H9 (cell line): ENCODE results near the gene GRAPL. TPM values are rescaled to one million over a fixed set of nuclear protein-coding genes. Genes with fewer than 3 reads are reported as not detected.
"Not testable (repeated sequence)": the region's sequence is repeated elsewhere in the genome, so short reads cannot be mapped to it uniquely, and the experiment has no call there.

Experiments used
- DNase-seq: peaks from one replicate; pipeline ENCODE4 v3.0.0-alpha.2; 2017
- H2AFZ ChIP-seq: one replicate; pipeline ENCODE4 v1.6.1; 2013; ENCODE audit warnings: mild to moderate bottlenecking, low read length, control low read depth, moderate library complexity
- H2AK5ac ChIP-seq: 2 replicates; pipeline ENCODE4 v1.6.1; 2013; ENCODE audit warnings: low read length, control low read depth, mixed read lengths; ENCODE audit not compliant: insufficient read length
- H2BK120ac ChIP-seq: one replicate; pipeline ENCODE4 v1.6.1; 2013; ENCODE audit warnings: low read depth, mild to moderate bottlenecking, low read length, control low read depth, inconsistent platforms; ENCODE audit not compliant: poor library complexity, severe bottlenecking
- H2BK12ac ChIP-seq: 2 replicates; pipeline ENCODE4 v1.6.1; 2013; ENCODE audit warnings: low read length, control low read depth, mixed read lengths, low read depth; ENCODE audit not compliant: insufficient read length
- H2BK15ac ChIP-seq: 2 replicates; pipeline ENCODE4 v1.6.1; 2013; ENCODE audit warnings: low read depth, low read length, control low read depth
- H2BK20ac ChIP-seq: one replicate; pipeline ENCODE4 v1.6.1; 2013; ENCODE audit warnings: low read depth, mild to moderate bottlenecking, low read length, control low read depth, inconsistent platforms; ENCODE audit not compliant: poor library complexity, severe bottlenecking
- H2BK5ac ChIP-seq: 2 replicates; pipeline ENCODE4 v1.6.1; 2013; ENCODE audit warnings: low read length, control low read depth, mixed read lengths; ENCODE audit not compliant: insufficient read length
- H3K14ac ChIP-seq: 2 replicates; pipeline ENCODE4 v1.6.1; 2013; ENCODE audit warnings: low read length, control low read depth; ENCODE audit not compliant: insufficient read depth
- H3K18ac ChIP-seq: 2 replicates; pipeline ENCODE4 v1.6.1; 2013; ENCODE audit warnings: low read depth, mild to moderate bottlenecking, mixed read lengths, low read length, control low read depth; ENCODE audit not compliant: insufficient read length
- H3K23ac ChIP-seq: 2 replicates; pipeline ENCODE4 v1.6.1; 2013; ENCODE audit warnings: low read length, control low read depth, mixed read lengths, low read depth; ENCODE audit not compliant: insufficient read length
- H3K23me2 ChIP-seq: 2 replicates; pipeline ENCODE4 v1.6.1; 2013; ENCODE audit warnings: low read depth, mild to moderate bottlenecking, mixed read lengths, low read length, control low read depth; ENCODE audit not compliant: insufficient read length, poor library complexity, severe bottlenecking
- H3K27ac ChIP-seq: 2 replicates; pipeline ENCODE4 v1.5.1; 2013; ENCODE audit warnings: low read length, control low read depth, mixed read lengths, low read depth; ENCODE audit not compliant: insufficient read length
- H3K27me3 ChIP-seq: 2 replicates; pipeline ENCODE4 v1.6.1; 2013; ENCODE audit warnings: low read length, control low read depth, inconsistent platforms; ENCODE audit not compliant: insufficient read depth
- H3K4ac ChIP-seq: 2 replicates; pipeline ENCODE4 v1.6.1; 2013; ENCODE audit warnings: low read depth, mild to moderate bottlenecking, control low read depth, inconsistent platforms, low read length, moderate library complexity
- H3K4me1 ChIP-seq: 2 replicates; pipeline ENCODE4 v1.6.1; 2013; ENCODE audit warnings: low read length, control low read depth, inconsistent platforms; ENCODE audit not compliant: insufficient read depth
- H3K4me2 ChIP-seq: 2 replicates; pipeline ENCODE4 v1.6.1; 2013; ENCODE audit warnings: low read length, control low read depth, mixed read lengths; ENCODE audit not compliant: insufficient read length, insufficient read depth
- H3K56ac ChIP-seq: 2 replicates; pipeline ENCODE4 v1.6.1; 2013; ENCODE audit warnings: low read depth, mild to moderate bottlenecking, mixed read lengths, low read length, control low read depth; ENCODE audit not compliant: insufficient read length
- H3K79me1 ChIP-seq: 2 replicates; pipeline ENCODE4 v1.6.1; 2013; ENCODE audit warnings: low read depth, mild to moderate bottlenecking, moderate library complexity, low read length, control low read depth, inconsistent platforms; ENCODE audit not compliant: insufficient read depth, poor library complexity, severe bottlenecking
- H3K79me2 ChIP-seq: 2 replicates; pipeline ENCODE4 v1.6.1; 2013; ENCODE audit warnings: low read length, control low read depth, inconsistent platforms; ENCODE audit not compliant: insufficient read depth
- H3K9ac ChIP-seq: 2 replicates; pipeline ENCODE4 v1.6.1; 2013; ENCODE audit warnings: low read length, control low read depth, mixed read lengths; ENCODE audit not compliant: insufficient read length; ENCODE audit errors: extremely low read depth
- H3K9me3 ChIP-seq: one replicate; pipeline ENCODE4 v1.6.1; 2013; ENCODE audit warnings: low read depth, low read length, inconsistent platforms; ENCODE audit not compliant: control insufficient read depth
- H3T11ph ChIP-seq: one replicate; pipeline ENCODE4 v1.6.1; 2013; ENCODE audit warnings: mild to moderate bottlenecking, low read length, control low read depth, inconsistent platforms
- H4K20me1 ChIP-seq: one replicate; pipeline ENCODE4 v1.6.1; 2013; ENCODE audit not compliant: control insufficient read depth, insufficient read length, insufficient read depth
- H4K5ac ChIP-seq: 2 replicates; pipeline ENCODE4 v1.6.1; 2013; ENCODE audit warnings: low read depth, mild to moderate bottlenecking, mixed read lengths, low read length, control low read depth; ENCODE audit not compliant: insufficient read length
- H4K8ac ChIP-seq: replicated peaks from 2 replicates; pipeline ENCODE4 v1.6.1; 2013; ENCODE audit warnings: low read length, control low read depth, mixed read lengths, low read depth; ENCODE audit not compliant: insufficient read length
- H4K91ac ChIP-seq: 2 replicates; pipeline ENCODE4 v1.6.1; 2013; ENCODE audit warnings: low read depth, mild to moderate bottlenecking, moderate library complexity, mixed read lengths, low read length, control low read depth; ENCODE audit not compliant: insufficient read length
- H3K27ac Mint-ChIP-seq, 3 experiments: 2 replicates in 2 of 3; 3 replicates in 1 of 3; pipeline ENCODE4 v1.8.0; 2020 to 2021; ENCODE audit warnings: mixed read lengths in 3 of 3, mild to moderate bottlenecking in 1 of 3, moderate library complexity in 1 of 3
- H3K27me3 Mint-ChIP-seq: 2 replicates; pipeline ENCODE4 v1.8.0; 2021; ENCODE audit warnings: low read depth, mild to moderate bottlenecking, moderate library complexity, mixed read lengths
- H3K36me3 Mint-ChIP-seq, 3 experiments: 2 replicates in 2 of 3; 3 replicates in 1 of 3; pipeline ENCODE4 v1.8.0; 2020 to 2021; ENCODE audit warnings: low read depth in 3 of 3, mixed read lengths in 3 of 3; ENCODE audit not compliant: insufficient read depth in 1 of 3
- H3K4me1 Mint-ChIP-seq, 2 experiments: 2 replicates each; pipeline ENCODE4 v1.8.0; 2020; ENCODE audit warnings: mixed read lengths in 2 of 2
- H3K4me3 Mint-ChIP-seq, 2 experiments: 2 replicates in 1 of 2; 3 replicates in 1 of 2; pipeline ENCODE4 v1.8.0; 2020 to 2021; ENCODE audit warnings: mild to moderate bottlenecking in 2 of 2, mixed read lengths in 2 of 2, moderate library complexity in 1 of 2
- H3K9me3 Mint-ChIP-seq, 2 experiments: 2 replicates in 1 of 2; 3 replicates in 1 of 2; pipeline ENCODE4 v1.8.0; 2020; ENCODE audit warnings: mild to moderate bottlenecking in 2 of 2, mixed read lengths in 2 of 2, moderate library complexity in 1 of 2
- WGBS: extraction: QIAGEN DNeasy Blood & Tissue Kit; methylation state at CpG from one replicate; pipeline ENCODE4 v1.1.7; 2013; ENCODE audit warnings: missing lambda C conversion rate, low lambda C conversion rate, mixed read lengths; ENCODE audit not compliant: insufficient read length; ENCODE audit errors: extremely low coverage; 5-methylcytosine and 5-hydroxymethylcytosine counted together
- total RNA-seq: library from RNA; stranded (reverse); gene quantifications from 2 replicates; pipeline ENCODE4 v1.2.1, GENCODE V29; 2021

Gene GRAPL
- total RNA-seq, 1 experiment from 2014 or later = 0.55 TPM

GRCh38 chr17:19181040-19181875 is 53.9 kb downstream of the GRAPL start:
- not testable (repeated sequence) for H3K27ac Mint-ChIP-seq, H2AK5ac ChIP-seq, H3K23me2 ChIP-seq, H3K18ac ChIP-seq, H4K8ac ChIP-seq, H2BK120ac ChIP-seq, H2BK5ac ChIP-seq, H3K36me3 Mint-ChIP-seq, H3K4me1 ChIP-seq, H3K79me1 ChIP-seq, H3K27ac ChIP-seq, H2BK20ac ChIP-seq, H3K23ac ChIP-seq, DNase-seq, H3K9ac ChIP-seq, H3K4me1 Mint-ChIP-seq, H2BK15ac ChIP-seq, H3K79me2 ChIP-seq, H3K4ac ChIP-seq, H3K4me2 ChIP-seq, H4K20me1 ChIP-seq, H4K5ac ChIP-seq, H2BK12ac ChIP-seq, H3K4me3 Mint-ChIP-seq, H4K91ac ChIP-seq, H3K14ac ChIP-seq, H3K27me3 ChIP-seq, H3K9me3 Mint-ChIP-seq, H2AFZ ChIP-seq, H3K27me3 Mint-ChIP-seq, H3K9me3 ChIP-seq, H3T11ph ChIP-seq, H3K56ac ChIP-seq
- WGBS = no CpG with 5 or more reads among the region's 33 CpGs

GRCh38 chr17:19187883-19188869 is 60.8 kb downstream of the GRAPL start:
- H4K20me1 ChIP-seq, H3K27me3 ChIP-seq, H3K27ac Mint-ChIP-seq, H2BK12ac ChIP-seq, H4K8ac ChIP-seq, DNase-seq, H3K4me1 ChIP-seq, H3K27me3 Mint-ChIP-seq, H3K23me2 ChIP-seq, H2BK20ac ChIP-seq, H3K9me3 Mint-ChIP-seq, H3K4me2 ChIP-seq, H3K9me3 ChIP-seq, H3K23ac ChIP-seq, H3K18ac ChIP-seq, H2BK5ac ChIP-seq, H3K14ac ChIP-seq, H3K56ac ChIP-seq, H3K4ac ChIP-seq, H2BK120ac ChIP-seq, H3T11ph ChIP-seq, H3K79me1 ChIP-seq, H2BK15ac ChIP-seq, H4K91ac ChIP-seq, H3K9ac ChIP-seq, H3K36me3 Mint-ChIP-seq, H4K5ac ChIP-seq, H3K4me3 Mint-ChIP-seq, H2AK5ac ChIP-seq, H3K79me2 ChIP-seq, H3K27ac ChIP-seq, H3K4me1 Mint-ChIP-seq, H2AFZ ChIP-seq: not testable (repeated sequence)
- no CpG with 5 or more reads among the region's 62 CpGs for WGBS
